ENCODE measurements around the gene BAHD1.
A peak's percentile ranks its signal among the peaks of the same experiment; 100 is the strongest.

Gene BAHD1

GRCh38 chr15:40399370-40399769 is 41.4 kb upstream of the BAHD1 start:
- Histone ChIP-seq H3K79me2 (ENCODE audit: insufficient read depth, low read depth) (no peaks in the 10 kb centered on the region), H3K36me3 (ENCODE audit: insufficient read depth) (no peaks in the 10 kb centered on the region), H3K4me1 (ENCODE audit: low read depth, poor library complexity, severe bottlenecking) (peaks cover 17% of the 10 kb centered on the region), H3K27ac (no peak overlapping the region), H3K9ac (no peak overlapping the region), H4K20me1 (ENCODE audit: insufficient read depth) (no peaks in the 10 kb centered on the region), H2AFZ (ENCODE audit: low read depth) (no peak overlapping the region), H3K4me3 (IDR thresholded peaks at IDR 0.05; ENCODE audit: insufficient read depth, low read depth, low read length) (no peak overlapping the region), H3K27me3 (ENCODE audit: insufficient read depth, low read depth) (no peaks in the 10 kb centered on the region), H3K4me2 (no peak overlapping the region)
- TF ChIP-seq, protein P1, sequence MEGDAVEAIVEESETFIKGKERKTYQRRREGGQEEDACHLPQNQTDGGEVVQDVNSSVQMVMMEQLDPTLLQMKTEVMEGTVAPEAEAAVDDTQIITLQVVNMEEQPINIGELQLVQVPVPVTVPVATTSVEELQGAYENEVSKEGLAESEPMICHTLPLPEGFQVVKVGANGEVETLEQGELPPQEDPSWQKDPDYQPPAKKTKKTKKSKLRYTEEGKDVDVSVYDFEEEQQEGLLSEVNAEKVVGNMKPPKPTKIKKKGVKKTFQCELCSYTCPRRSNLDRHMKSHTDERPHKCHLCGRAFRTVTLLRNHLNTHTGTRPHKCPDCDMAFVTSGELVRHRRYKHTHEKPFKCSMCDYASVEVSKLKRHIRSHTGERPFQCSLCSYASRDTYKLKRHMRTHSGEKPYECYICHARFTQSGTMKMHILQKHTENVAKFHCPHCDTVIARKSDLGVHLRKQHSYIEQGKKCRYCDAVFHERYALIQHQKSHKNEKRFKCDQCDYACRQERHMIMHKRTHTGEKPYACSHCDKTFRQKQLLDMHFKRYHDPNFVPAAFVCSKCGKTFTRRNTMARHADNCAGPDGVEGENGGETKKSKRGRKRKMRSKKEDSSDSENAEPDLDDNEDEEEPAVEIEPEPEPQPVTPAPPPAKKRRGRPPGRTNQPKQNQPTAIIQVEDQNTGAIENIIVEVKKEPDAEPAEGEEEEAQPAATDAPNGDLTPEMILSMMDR (conservative IDR thresholded peaks at IDR 0.05; ENCODE audit: low read depth, low read length), result no peak

DNA sequence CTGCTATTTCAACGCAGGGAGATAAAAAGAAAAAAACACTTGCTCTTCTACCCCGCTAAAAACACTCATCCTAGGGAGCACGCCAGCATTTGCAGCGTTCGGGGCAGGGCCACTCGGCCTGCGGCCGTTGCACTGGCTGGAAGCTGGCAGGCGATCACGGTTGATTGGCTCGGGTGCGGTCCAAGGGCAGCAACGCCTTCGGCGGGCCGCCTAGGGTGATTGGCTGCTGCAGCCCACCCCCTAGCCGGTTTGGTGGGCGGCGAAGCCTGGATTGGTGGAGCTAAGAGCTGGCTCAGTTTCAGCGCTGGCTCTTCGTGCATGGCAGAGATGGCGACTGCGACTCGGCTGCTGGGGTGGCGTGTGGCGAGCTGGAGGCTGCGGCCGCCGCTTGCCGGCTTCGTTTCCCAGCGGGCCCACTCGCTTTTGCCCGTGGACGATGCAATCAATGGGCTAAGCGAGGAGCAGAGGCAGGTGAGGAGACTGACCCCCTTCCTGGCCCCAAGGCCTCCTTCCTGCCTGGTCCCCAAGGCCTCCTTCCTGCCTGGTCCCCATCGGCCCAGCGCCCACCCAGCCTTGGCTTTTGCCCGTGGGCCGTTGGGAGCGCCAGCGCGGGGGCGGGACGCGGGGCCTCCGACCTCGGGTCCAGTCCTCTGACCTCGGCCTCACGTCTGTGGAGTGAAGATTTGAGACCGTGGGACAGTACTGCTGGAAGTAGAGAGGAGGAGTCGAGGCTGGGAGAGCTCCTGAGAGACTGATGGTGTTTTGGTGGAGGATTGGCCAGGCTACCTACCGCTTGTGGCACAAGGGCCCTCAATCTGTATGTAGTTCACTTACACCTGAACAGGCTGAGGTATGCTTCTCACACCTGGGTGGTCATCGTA is 35.0 kb upstream of the BAHD1 start, which contains the start of gene IVD:
Gene IVD (plus strand): TSS at position 295 of the 881 bp plus-strand sequence. CDS start 33 bp downstream, at position 328.
- H3K36me3 ChIP-seq (ENCODE audit: insufficient read depth), result no peaks in the 10 kb centered on the region
- no peak within 1 kb of the TSS for H3K9ac ChIP-seq
- TF ChIP-seq, protein P1 (conservative IDR thresholded peaks at IDR 0.05; ENCODE audit: low read depth, low read length), result no peak
- H3K4me1 ChIP-seq (ENCODE audit: low read depth, poor library complexity, severe bottlenecking), result peaks cover 34% of the 10 kb centered on the region
- no peak within 1 kb of the TSS for H2AFZ ChIP-seq (ENCODE audit: low read depth)
- no peaks in the 10 kb centered on the region for H3K27me3 ChIP-seq (ENCODE audit: insufficient read depth, low read depth)
- H3K27ac ChIP-seq, result no peak within 1 kb of the TSS
- no peak within 1 kb of the TSS for H3K4me2 ChIP-seq
- no peak within 1 kb of the TSS for H3K4me3 ChIP-seq (IDR thresholded peaks at IDR 0.05; ENCODE audit: insufficient read depth, low read depth, low read length)
- no peaks in the 10 kb centered on the region for H3K79me2 ChIP-seq (ENCODE audit: insufficient read depth, low read depth)
- no peaks in the 10 kb centered on the region for H4K20me1 ChIP-seq (ENCODE audit: insufficient read depth)

GRCh38 chr15:40407330-40407990 is 33.3 kb upstream of the BAHD1 start:
- Histone ChIP-seq H3K4me1 (ENCODE audit: low read depth, poor library complexity, severe bottlenecking) (peaks cover 34% of the 10 kb centered on the region), H3K79me2 (ENCODE audit: insufficient read depth, low read depth) (no peaks in the 10 kb centered on the region), H3K9ac (no peak overlapping the region)

DNA sequence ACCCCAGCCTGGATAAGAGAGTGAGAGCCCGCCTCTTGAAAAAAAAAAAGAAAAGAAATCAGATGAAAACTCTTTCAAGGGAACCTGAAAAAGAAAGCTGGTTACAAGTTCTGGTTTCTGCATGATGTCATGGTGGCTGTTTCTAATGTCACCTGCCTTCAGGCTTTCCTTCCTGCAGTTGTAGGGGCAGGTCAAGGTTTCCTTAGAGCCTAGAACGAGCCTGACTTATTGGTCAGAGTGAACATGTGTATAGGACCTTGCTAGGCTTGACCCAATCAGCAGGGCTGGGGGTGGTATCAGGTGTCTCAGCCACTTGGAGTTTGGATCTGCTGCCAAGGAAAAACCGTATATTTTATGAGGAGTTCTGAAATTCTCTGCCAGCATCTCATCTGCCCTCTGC is 31.4 kb upstream of the BAHD1 start:
- TF ChIP-seq, protein P1 (conservative IDR thresholded peaks at IDR 0.05; ENCODE audit: low read depth, low read length), result no peak
- Histone ChIP-seq H3K4me1 (ENCODE audit: low read depth, poor library complexity, severe bottlenecking) (peaks cover 34% of the 10 kb centered on the region), H3K27me3 (ENCODE audit: insufficient read depth, low read depth) (no peaks in the 10 kb centered on the region), H3K4me3 (IDR thresholded peaks at IDR 0.05; ENCODE audit: insufficient read depth, low read depth, low read length) (no peak overlapping the region), H3K4me2 (peak overlapping the region; percentile 22; the same call in 1 of the 2 replicates), H3K27ac (no peak overlapping the region; the same call in 1 of the 2 replicates), H3K79me2 (ENCODE audit: insufficient read depth, low read depth) (no peaks in the 10 kb centered on the region), H3K9ac (no peak overlapping the region), H3K36me3 (ENCODE audit: insufficient read depth) (no peaks in the 10 kb centered on the region), H2AFZ (ENCODE audit: low read depth) (no peak overlapping the region), H4K20me1 (ENCODE audit: insufficient read depth) (no peaks in the 10 kb centered on the region)

More at GRCh38 chr15:40407330-40407990, 33.3 kb upstream of the BAHD1 start:
- H3K36me3 ChIP-seq (ENCODE audit: insufficient read depth), result no peaks in the 10 kb centered on the region
- no peaks in the 10 kb centered on the region for H3K27me3 ChIP-seq (ENCODE audit: insufficient read depth, low read depth)
- no peaks in the 10 kb centered on the region for H4K20me1 ChIP-seq (ENCODE audit: insufficient read depth)
- H3K4me3 ChIP-seq (IDR thresholded peaks at IDR 0.05; ENCODE audit: insufficient read depth, low read depth, low read length), result no peak overlapping the region
- H3K4me2 ChIP-seq, result peak overlapping the region; percentile 5; the same call in 1 of the 2 replicates
- H3K27ac ChIP-seq, result no peak overlapping the region; the same call in 1 of the 2 replicates
- H2AFZ ChIP-seq (ENCODE audit: low read depth), result no peak overlapping the region
- TF ChIP-seq, protein P1 (conservative IDR thresholded peaks at IDR 0.05; ENCODE audit: low read depth, low read length), result no peak
